ENCODE measurements around the gene HOXA10. TPM values are rescaled to one million over a fixed set of nuclear protein-coding genes. Genes with fewer than 3 reads are reported as not detected.

HOXA10 gene
- total and polyA plus RNA-seq, 7 donors = 0.81 to 77.5 (median 25.6) TPM; not detected in 1

DNA sequence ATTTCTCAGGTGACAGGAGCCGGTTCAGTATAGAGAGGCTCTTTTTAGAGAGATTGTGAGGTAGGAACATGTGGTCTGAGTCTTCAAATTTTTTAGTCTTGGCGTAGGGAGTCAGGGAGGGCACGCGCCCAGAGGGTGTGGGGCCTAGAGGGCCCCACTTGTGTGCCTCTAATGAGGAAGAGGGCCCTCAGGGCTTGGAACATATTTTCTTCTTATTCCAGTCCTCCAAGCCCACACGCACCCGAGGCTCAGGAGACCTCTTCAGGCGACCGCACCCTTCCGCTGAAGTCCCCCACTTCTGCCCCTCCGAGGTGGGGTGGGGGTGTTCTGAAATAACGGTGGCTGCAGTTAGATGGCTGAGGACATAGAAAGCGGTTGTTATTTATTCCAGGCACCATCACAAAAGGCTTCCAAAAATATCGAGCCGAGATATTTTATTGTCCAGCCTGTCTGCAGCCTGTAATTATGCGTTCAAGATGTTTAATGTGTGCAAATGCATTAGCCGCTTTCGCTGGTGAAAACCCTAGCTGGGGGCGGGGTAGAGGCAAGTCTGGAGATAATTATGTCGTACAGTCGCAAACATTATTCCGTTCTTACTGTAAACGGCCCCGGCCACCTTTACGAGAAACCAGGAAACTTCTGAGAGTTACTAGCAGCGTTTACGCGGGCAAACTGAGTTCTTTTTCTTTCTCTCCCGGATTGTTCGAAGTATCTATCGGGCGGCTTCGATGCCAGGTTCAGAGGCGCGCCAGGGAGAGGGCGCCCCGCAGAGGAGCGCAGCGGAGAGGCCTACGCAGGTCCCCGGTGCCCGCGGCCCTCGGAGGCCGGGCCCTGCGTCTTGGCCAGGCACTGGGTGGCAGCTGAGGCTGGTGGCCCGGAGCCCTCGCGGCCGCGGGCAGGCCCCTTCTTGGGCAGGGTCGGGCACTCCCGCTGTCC lies 38.6 kb upstream of the HOXA10 start:
- H3K4me1 ChIP-seq = peaks cover 4% of the 10 kb centered on the region
- WGBS, 3 donors = 27 to 32% (median 29%) methylated on average over 50 to 52 of the region's 52 CpGs
- H3K27ac ChIP-seq = peak overlapping the region; percentile 30
- H3K36me3 ChIP-seq (ENCODE audit: insufficient read depth in 1 of 2, low read depth in 1 of 2) = no peaks in the 10 kb centered on the region
- peaks cover 0 to 57% (median 22%) of the 10 kb centered on the region in 3 donors for H3K27me3 ChIP-seq (ENCODE audit: insufficient read depth in 3 of 3, low read length in 2 of 3)
- TF ChIP-seq, protein P1, sequence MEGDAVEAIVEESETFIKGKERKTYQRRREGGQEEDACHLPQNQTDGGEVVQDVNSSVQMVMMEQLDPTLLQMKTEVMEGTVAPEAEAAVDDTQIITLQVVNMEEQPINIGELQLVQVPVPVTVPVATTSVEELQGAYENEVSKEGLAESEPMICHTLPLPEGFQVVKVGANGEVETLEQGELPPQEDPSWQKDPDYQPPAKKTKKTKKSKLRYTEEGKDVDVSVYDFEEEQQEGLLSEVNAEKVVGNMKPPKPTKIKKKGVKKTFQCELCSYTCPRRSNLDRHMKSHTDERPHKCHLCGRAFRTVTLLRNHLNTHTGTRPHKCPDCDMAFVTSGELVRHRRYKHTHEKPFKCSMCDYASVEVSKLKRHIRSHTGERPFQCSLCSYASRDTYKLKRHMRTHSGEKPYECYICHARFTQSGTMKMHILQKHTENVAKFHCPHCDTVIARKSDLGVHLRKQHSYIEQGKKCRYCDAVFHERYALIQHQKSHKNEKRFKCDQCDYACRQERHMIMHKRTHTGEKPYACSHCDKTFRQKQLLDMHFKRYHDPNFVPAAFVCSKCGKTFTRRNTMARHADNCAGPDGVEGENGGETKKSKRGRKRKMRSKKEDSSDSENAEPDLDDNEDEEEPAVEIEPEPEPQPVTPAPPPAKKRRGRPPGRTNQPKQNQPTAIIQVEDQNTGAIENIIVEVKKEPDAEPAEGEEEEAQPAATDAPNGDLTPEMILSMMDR (IDR thresholded peaks at IDR 0.05) = no peak
- H3K9me3 ChIP-seq = no peaks in the 10 kb centered on the region
- ATAC-seq (peak; percentile 40 to 62 (median 50)), DNase-seq (no peak)
- H3K4me3 ChIP-seq = peak overlapping the region; percentile 25
- intact Hi-C loops (cut with DNase I) = loop anchor here in 1 of 2 donors (5.0 kb wide), 1 partner anchor 365 kb away; no protein-coding TSS in a partner anchor

DNA sequence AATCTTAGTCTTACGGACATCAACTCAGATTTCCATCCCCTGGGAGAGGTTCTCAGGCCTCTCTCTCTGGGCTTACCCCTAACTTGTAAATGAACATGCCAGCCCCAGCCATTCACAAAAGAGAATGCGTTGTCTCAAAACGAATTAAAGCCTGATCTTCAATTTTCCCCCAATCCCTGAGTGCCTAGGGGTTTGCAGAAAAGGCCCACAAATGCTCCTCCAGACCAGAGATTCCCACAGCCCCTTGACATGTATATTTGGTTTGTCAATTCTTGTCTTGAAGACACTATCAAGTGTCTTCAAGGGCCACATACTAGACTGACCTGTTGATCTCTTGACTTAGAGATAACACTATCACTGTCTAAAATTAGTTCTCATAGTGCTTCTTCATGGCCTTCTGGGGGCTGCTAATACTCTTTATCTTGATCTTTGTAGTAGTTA lies 37.7 kb upstream of the HOXA10 start:
- no peak for DNase-seq
- intact Hi-C loops (cut with DNase I) = loop anchor here in 1 of 2 donors (5.0 kb wide), 1 partner anchor 366 kb away; no protein-coding TSS in a partner anchor
- no peak overlapping the region for H3K27ac ChIP-seq
- H3K4me3 ChIP-seq = no peak overlapping the region
- H3K27me3 ChIP-seq (ENCODE audit: insufficient read depth in 3 of 3, low read length in 2 of 3) = peaks cover 0 to 67% (median 22%) of the 10 kb centered on the region in 3 donors
- no peaks in the 10 kb centered on the region for H3K36me3 ChIP-seq (ENCODE audit: insufficient read depth in 1 of 2, low read depth in 1 of 2)
- 58 to 72% (median 69%) methylated on average over 3 of the region's 3 CpGs for WGBS, 3 donors
- no peaks in the 10 kb centered on the region for H3K9me3 ChIP-seq
- ATAC-seq = no peak
- H3K4me1 ChIP-seq = peaks cover 4% of the 10 kb centered on the region
- TF ChIP-seq, protein P1 (IDR thresholded peaks at IDR 0.05) = no peak

DNA sequence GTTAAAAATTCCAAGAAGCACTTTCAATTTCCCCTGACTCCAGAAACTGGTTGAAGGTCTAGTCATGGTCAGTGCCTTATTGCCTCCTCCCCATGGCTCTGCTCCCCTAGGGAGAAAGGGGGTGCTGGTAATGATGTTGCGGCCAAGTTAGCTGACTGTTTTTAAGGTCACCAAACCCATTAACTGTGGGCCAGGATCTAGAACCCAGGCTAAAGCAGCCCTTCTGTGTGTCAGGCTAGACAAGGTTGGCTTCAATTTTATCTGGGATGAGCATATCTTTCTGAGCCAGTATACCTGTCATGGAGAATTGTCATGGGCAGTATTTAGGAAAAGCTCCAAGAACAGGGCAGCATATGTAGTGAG lies 36.9 kb upstream of the HOXA10 start:
- Histone ChIP-seq H3K9me3 (no peaks in the 10 kb centered on the region), H3K4me3 (no peak overlapping the region), H3K4me1 (peaks cover 4% of the 10 kb centered on the region), H3K27ac (no peak overlapping the region), H3K36me3 (ENCODE audit: insufficient read depth in 1 of 2, low read depth in 1 of 2) (no peaks in the 10 kb centered on the region), H3K27me3 (ENCODE audit: insufficient read depth in 3 of 3, low read length in 2 of 3) (peaks cover 0 to 74% (median 21%) of the 10 kb centered on the region in 3 donors)
- ATAC-seq (no peak), DNase-seq (no peak)
- 87 to 95% (median 90%) methylated on average over 1 of the region's 1 CpG for WGBS, 3 donors
- TF ChIP-seq, protein P1 (IDR thresholded peaks at IDR 0.05) = no peak
- intact Hi-C loops (cut with DNase I) = loop anchor here in 1 of 2 donors (5.0 kb wide), 1 partner anchor 366 kb away; no protein-coding TSS in a partner anchor

DNA sequence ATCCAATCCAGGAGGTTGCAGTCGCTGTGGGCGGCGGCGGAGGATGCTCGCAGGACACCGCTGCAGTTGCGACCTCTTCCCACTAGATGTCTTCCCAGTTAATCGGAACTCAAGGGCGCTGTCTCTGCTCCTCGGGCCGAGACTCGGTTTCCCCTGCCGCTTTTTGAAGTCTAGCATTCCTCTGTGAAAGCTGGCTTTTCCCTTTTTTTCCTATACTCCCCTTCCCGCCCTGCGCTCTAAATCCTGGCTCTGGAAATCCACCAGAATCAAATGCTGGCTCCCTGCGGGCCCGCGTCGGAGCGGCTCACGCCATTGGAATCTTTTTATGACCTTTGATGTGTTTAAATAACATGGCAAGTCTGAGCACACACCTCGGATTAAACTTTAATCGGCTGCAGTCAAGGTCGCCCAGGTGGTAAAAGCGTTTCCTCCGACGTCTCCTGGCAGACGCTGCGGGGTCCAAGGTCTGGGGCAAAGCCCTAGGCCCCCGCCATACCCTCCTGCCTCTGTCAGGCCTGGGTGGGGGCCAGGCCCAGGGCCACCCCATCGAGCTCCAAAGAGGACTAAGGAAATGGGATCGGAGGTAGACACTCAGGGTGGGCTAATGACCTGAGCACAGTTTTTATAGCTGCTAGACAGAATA lies 36.4 kb upstream of the HOXA10 start:
- Histone ChIP-seq H3K27me3 (ENCODE audit: insufficient read depth in 3 of 3, low read length in 2 of 3) (peaks cover 0 to 77% (median 25%) of the 10 kb centered on the region in 3 donors), H3K27ac (no peak overlapping the region), H3K4me1 (peaks cover 5% of the 10 kb centered on the region), H3K9me3 (no peaks in the 10 kb centered on the region), H3K36me3 (ENCODE audit: insufficient read depth in 1 of 2, low read depth in 1 of 2) (no peaks in the 10 kb centered on the region), H3K4me3 (peak overlapping the region; percentile 48)
- 22 to 26% (median 26%) methylated on average over 32 of the region's 32 CpGs for WGBS, 3 donors
- ATAC-seq (peak; percentile 55 to 84 (median 62)), DNase-seq (no peak)
- intact Hi-C loops (cut with DNase I) = loop anchor here in 1 of 2 donors (5.0 kb wide), 1 partner anchor 367 kb away; no protein-coding TSS in a partner anchor
- TF ChIP-seq, protein P1 (IDR thresholded peaks at IDR 0.05) = peak; percentile 75
